Large intestine (tissue), 3 donors: ENCODE measurements around the gene TDP2. TPM values are rescaled to one million over a fixed set of nuclear protein-coding genes. Genes with fewer than 3 reads are reported as not detected.
"Not testable (repeated sequence)": the region's sequence is repeated elsewhere in the genome, so short reads cannot be mapped to it uniquely, and the experiment has no call there.

Experiments
- DNase-seq, 2 donors: peaks; one replicate each; pipeline versions ENCODE4 v3.0.0 to v3.0.0-alpha.2; 2013
- H3K27ac ChIP-seq: one replicate; pipeline ENCODE4 v1.5.1; 2013; ENCODE audit warnings: low read length
- H3K27me3 ChIP-seq: 2 replicates; pipeline ENCODE4 v1.6.1; 2013; ENCODE audit warnings: low read length; ENCODE audit not compliant: control insufficient read depth, insufficient read depth
- H3K36me3 ChIP-seq: 2 replicates; pipeline ENCODE4 v1.6.1; 2013; ENCODE audit warnings: low read length; ENCODE audit not compliant: control insufficient read depth, insufficient read depth
- H3K4me1 ChIP-seq: one replicate; pipeline ENCODE4 v1.6.1; 2013; ENCODE audit warnings: low read length; ENCODE audit not compliant: control insufficient read depth, insufficient read depth
- H3K4me3 ChIP-seq: one replicate; pipeline ENCODE4 v1.5.1; 2013; ENCODE audit warnings: low read length
- H3K9me3 ChIP-seq: one replicate; pipeline ENCODE4 v1.6.1; 2013; ENCODE audit warnings: mild to moderate bottlenecking, low read depth, low read length, moderate library complexity; ENCODE audit not compliant: control insufficient read depth
- WGBS: methylation state at CpG from one replicate; pipeline ENCODE4 v1.1.5; 2013; ENCODE audit warnings: low lambda C conversion rate; ENCODE audit not compliant: insufficient coverage; 5-methylcytosine and 5-hydroxymethylcytosine counted together
- polyA plus RNA-seq: library from polyadenylated mRNA; unstranded; fragments of 120-200 nt; gene quantifications from one replicate; pipeline ENCODE4 v1.2.1, GENCODE V29; 2013

The TDP2 gene
- polyA plus RNA-seq, 1 donor, result 292 TPM

DNA sequence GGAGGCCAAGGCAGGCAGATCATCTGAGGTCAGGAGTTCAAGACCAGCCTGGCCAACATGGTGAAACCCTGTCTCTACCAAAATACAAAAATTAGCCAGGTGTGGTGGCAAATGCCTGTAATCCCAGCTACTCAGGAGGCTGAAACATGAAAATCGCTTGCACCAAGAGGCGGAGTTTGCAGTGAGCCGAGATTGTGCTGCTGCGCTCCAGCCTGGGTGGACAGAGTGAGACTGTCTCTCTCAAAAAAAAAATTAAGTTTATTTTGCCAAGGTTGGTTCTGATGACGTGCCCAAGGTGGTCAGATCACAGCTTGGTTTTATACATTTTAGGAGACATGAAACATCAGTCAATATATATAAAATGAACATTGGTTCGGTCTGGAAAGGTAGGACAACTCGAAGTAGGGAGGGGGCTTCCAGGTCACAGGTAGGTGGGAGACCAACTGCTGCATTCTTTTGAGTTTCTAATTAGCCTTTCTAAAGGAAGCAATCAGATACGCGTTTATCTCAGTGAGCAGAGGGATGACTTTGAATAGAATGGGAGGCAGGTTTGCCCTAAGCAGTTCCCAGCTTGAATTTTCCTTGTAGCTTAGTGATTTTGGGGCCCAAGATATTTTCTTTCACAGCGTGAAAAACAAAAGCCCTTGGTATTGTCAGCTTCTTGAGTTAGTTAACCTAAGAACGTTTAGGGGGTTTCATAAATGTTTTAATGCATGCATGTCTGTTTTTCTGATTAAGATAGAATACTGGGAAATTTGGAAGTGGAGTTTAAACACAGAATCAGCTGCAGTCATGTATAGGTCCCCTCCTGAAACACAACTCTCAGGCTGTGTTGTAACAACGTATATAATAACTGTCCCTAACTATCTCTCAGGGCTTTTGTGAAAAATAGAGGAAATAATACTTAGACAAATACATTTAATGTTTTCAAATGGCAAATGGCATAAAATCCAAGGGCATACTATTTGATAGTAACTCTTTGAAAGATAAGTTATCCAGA, 16.9 kb upstream of the TDP2 start:
- Histone ChIP-seq H3K27me3 (no peaks in the 10 kb centered on the region), H3K27ac (peak overlapping the region; percentile 19)
- WGBS, result no CpG with 5 or more reads among the region's 12 CpGs

DNA sequence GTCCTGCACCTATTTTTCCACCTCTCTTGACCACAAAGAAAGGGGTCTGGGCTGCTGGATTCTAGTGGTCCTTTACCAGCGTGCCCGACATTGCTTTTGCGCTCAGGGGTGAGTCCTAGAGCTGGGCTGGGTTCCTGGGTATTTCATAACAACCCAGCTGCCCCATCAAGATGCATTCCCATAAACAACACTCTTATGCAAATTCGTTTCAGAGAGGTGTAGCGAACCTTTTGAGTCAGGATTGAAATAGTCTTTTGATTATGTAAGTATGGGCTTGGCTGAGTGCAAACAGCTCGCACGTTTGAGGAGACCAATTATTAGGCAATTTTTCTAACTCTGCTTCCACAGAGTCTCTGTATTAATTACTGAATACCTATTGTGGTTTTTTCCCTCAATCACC, 13.9 kb upstream of the TDP2 start:
- no CpG with 5 or more reads among the region's 7 CpGs for WGBS
- Histone ChIP-seq H3K27ac (no peak overlapping the region), H3K4me3 (no peak overlapping the region), H3K27me3 (no peaks in the 10 kb centered on the region), H3K4me1 (peaks cover 6% of the 10 kb centered on the region), H3K36me3 (no peaks in the 10 kb centered on the region), H3K9me3 (peaks cover 3% of the 10 kb centered on the region)
- no peak for DNase-seq

More for the DNA sequence above, 16.9 kb upstream of the TDP2 start:
- H3K36me3 ChIP-seq, result no peaks in the 10 kb centered on the region
- peaks cover 6% of the 10 kb centered on the region for H3K4me1 ChIP-seq
- no peak for DNase-seq
- H3K9me3 ChIP-seq, result peaks cover 3% of the 10 kb centered on the region
- no peak overlapping the region for H3K4me3 ChIP-seq

DNA sequence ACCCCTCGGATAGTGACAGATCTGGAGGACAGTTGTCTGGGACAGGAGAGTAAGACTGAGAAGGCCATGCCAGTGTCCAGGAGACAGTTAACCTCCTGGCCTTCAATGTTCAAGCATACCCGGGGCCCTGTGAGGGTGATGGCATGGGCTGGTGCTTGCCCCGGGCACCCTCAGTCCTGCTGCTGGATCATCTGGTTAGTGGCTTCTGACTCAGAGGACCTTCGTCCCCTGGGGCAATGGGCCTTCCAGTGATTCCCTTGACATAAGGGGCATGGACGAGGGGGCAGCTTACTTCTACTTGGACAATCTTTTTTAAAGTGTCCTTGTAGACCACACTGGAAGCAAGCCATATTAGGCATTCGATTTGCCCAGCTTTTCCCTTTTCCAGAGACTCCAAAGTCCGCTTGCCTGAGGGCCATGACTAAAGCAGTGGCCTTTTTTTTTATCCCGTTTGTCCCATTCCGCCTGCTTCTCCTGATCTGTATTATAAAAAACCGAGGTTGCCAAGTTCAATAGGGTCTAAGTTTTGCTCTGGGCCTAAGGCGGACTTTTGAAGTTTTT, 12.2 kb upstream of the TDP2 start:
- not testable (repeated sequence) for H3K36me3 ChIP-seq, DNase-seq, H3K4me1 ChIP-seq, H3K4me3 ChIP-seq, H3K27me3 ChIP-seq
- 93% methylated on average over 2 of the region's 11 CpGs for WGBS
- H3K9me3 ChIP-seq, result peaks cover 10% of the 10 kb centered on the region
- peak overlapping the region; percentile 20 for H3K27ac ChIP-seq

DNA sequence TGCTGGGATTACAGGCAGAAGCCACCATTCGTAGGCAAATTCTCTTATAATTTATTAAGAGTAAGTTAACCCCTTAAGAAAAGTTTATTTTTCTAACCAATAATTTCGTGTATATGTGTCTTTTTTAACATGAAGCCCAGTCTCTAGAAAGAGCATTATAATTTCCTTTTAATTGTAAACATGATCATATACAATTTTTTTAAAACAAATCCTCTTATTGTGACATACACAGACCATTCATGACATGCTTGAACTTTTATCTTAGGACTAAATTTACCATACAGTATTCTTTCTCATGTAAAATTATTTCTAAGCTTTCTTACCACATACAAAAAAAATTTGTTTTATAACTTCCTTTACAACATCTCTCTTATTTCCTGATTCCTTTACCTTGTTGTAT, 6.9 kb upstream of the TDP2 start:
- H3K27ac ChIP-seq, result no peak overlapping the region
- DNase-seq, result no peak
- 83% methylated on average over 1 of the region's 2 CpGs for WGBS
- no peaks in the 10 kb centered on the region for H3K36me3 ChIP-seq
- H3K9me3 ChIP-seq, result peaks cover 13% of the 10 kb centered on the region
- no peaks in the 10 kb centered on the region for H3K27me3 ChIP-seq
- H3K4me3 ChIP-seq, result no peak overlapping the region
- H3K4me1 ChIP-seq, result no peaks in the 10 kb centered on the region

DNA sequence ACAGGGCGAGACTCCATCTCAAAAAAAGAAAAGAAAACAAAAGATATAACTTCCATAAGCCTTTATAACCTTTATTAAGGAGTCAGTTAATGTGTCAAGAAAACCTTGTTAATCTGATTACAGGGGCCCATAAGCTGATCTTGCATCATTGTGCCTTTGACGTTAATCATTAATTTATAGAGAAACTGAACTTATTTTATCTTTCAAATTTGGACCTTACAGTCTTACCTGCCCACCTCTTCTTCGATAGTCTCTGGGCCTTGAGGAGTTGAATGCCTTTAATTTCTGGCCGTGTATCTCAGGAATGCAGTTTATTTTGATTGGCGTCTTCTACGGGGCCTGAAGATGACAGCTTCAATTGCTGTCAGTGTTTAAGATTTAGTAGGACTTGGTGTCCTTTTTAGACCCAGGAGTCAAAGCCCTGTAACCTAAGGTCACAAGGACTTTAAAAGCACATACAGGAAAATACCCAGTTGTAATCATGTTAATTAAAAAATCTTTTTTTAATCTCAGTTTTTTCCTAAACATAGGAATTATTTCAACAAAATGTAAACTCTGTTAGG, 6.0 kb upstream of the TDP2 start:
- peaks cover 13% of the 10 kb centered on the region for H3K9me3 ChIP-seq
- no peak overlapping the region for H3K4me3 ChIP-seq
- peak overlapping the region; percentile 10 for H3K27ac ChIP-seq
- H3K4me1 ChIP-seq, result peaks cover 9% of the 10 kb centered on the region
- 71% methylated on average over 1 of the region's 6 CpGs for WGBS
- peak in 1 of 2 donors; percentile 72 for DNase-seq
- H3K36me3 ChIP-seq, result no peaks in the 10 kb centered on the region
- H3K27me3 ChIP-seq, result no peaks in the 10 kb centered on the region

DNA sequence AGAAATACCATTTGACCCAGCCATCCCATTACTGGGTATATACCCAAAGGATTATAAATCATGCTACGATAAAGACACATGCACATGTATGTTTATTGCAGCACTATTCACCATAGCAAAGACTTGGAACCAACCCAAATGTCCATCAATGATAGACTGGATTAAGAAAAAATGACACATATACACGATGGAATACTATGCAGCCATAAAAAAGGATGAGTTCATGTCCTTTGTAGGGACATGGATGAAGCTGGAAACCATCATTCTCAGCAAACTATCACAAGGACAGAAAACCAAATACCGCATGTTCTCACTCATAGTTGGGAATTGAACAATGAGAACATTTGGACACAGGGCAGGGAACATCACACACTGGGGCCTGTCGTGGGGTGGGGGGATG, 4.4 kb upstream of the TDP2 start:
- H3K27ac ChIP-seq, H3K27me3 ChIP-seq, H3K4me3 ChIP-seq, H3K4me1 ChIP-seq, DNase-seq, H3K36me3 ChIP-seq: not testable (repeated sequence)
- no CpG with 5 or more reads among the region's 4 CpGs for WGBS
- H3K9me3 ChIP-seq, result peaks cover 13% of the 10 kb centered on the region

DNA sequence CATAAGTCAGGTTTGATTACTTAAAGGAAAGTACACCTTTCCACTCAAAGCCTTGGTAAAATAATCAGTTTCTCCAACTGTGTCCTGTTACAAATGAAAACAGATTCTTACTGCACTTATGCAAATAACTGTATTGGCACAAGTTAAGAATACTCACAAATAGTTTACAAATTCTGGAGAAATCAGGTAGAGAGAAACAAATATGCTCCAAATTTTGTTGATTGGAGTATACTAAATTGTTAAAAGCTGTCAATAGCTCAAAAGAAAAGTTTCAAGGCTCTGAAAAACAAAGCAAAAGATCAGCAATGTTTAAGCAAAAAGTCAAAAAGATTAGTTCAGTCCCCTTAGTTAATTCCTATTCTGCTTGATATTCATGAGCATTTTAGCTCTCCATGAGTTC, 3.8 kb upstream of the TDP2 start:
- DNase-seq, H3K36me3 ChIP-seq, H3K4me1 ChIP-seq, H3K27me3 ChIP-seq, H3K27ac ChIP-seq, H3K4me3 ChIP-seq: not testable (repeated sequence)
- peaks cover 13% of the 10 kb centered on the region for H3K9me3 ChIP-seq

DNA sequence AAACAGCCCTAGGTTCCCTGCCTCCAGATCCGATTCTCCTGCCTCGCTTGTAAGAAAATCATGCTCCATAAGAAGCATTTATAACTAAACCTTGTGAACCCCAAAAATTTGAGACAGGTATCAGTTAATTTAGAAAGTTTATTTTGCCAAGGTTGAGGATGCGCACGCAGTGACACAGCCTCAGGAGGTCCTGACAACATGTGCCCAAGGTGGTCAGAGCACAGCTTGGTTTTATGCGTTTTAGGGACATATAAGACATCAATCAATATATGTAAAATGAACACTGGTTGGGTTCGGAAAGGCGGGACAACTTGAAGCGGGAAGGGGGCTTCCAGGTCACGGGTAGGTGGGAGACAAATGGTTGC, 2.3 kb upstream of the TDP2 start:
- H3K27ac ChIP-seq, result no peak overlapping the region
- H3K4me1 ChIP-seq, result peaks cover 9% of the 10 kb centered on the region
- H3K4me3 ChIP-seq, result no peak overlapping the region
- H3K27me3 ChIP-seq, result no peaks in the 10 kb centered on the region
- no peak for DNase-seq
- WGBS, result 100% methylated on average over 3 of the region's 9 CpGs
- peaks cover 7% of the 10 kb centered on the region for H3K9me3 ChIP-seq
- peaks cover 4% of the 10 kb centered on the region for H3K36me3 ChIP-seq

DNA sequence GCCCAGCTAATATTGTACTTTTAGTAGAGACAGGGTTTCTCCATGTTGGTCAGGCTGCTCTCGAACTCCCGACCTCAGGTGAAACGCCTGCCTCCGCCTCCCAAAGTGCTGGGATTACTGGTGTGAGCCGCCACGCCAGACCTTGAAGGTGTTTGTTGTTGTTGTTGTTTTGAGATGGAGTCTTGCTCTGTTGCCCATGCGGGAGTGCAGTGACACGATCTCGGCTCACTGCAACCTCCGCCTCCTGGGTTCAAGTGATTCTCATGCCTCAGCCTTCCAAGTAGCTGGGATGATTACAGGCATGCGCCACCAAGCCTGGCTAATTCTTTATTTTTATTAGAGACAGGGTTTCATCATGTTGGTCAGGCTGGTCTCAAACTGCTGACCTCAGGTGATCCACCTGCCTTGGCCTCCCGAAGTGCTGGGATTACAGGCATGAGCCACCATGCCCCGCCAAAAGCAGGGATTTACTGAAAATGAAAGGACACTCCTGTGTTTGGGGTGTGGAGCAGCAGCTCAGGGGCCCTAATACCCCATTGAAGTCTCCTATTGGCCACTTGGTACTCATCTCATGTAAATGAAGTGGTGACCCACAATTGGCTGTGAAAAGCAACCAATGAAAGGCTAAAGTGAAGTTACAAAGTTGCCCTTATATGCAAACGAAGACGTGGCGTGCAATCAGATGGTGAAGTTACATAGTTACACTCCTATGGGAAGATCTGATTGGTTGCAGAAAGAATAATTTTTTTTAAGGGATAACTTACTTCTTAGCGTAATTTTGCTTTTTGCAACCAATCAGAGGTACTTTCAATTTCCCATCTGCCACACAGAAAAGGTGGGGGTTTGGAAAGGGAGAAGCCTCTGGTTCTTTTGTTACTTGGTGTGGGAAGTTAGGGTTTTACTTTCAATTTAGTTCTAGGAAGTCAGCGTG, 1.6 kb upstream of the TDP2 start:
- not testable (repeated sequence) for H3K27me3 ChIP-seq, H3K9me3 ChIP-seq, DNase-seq, H3K36me3 ChIP-seq
- Histone ChIP-seq H3K4me3 (peak overlapping the region; percentile 77), H3K4me1 (peaks cover 11% of the 10 kb centered on the region), H3K27ac (peak overlapping the region; percentile 97)
- WGBS, result no CpG with 5 or more reads among the region's 18 CpGs

DNA sequence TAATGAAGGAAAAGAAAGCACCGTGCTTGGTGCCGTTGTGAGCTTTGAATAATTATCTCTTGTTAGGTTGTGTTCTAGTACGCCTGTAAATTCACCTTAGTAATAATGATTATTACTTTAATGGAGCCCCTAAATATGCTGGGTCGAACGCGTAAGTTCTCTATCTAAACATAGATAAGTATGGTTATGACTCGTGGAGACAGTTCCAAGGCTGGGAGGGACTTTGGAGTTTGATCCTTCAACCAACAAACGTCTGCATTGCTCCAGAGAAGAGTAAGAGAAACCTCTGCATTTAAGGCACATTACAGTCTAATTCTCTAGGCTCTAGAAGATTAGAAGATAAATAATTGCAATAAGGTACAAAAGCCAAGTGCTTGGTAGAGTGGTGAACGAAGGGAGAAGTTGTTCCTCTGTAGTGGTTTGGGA, 692 bp upstream of the TDP2 start:
- WGBS, result 0% methylated on average over 1 of the region's 9 CpGs
- Histone ChIP-seq H3K4me1 (peaks cover 15% of the 10 kb centered on the region), H3K4me3 (peak overlapping the region; percentile 77), H3K36me3 (peaks cover 9% of the 10 kb centered on the region), H3K27me3 (no peaks in the 10 kb centered on the region), H3K9me3 (peaks cover 3% of the 10 kb centered on the region), H3K27ac (peak overlapping the region; percentile 97)
- DNase-seq, result peak; percentile 91 to 96
